ENCODE results near the gene NAMPT.

NAMPT gene

DNA sequence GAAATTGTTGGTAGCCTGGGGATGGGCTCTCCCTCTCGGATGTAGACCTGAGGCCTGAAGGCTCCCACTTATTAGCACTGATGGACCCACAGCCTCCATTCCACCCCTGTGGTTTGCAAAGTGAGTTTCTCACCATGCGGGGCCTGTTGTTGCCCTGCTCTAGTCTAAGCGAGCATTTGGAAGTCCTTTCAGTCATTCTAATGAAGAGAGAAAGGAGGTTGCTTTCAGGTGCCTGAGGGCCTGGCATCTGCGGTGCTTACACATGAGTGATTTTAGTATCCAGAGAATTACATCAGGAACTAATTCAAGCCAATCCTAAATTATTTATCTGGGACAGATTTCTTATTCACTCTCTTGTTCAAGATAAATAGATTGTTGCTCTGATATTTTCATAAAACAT is 61.6 kb downstream of the NAMPT start:
- TF ChIP-seq, protein P1, sequence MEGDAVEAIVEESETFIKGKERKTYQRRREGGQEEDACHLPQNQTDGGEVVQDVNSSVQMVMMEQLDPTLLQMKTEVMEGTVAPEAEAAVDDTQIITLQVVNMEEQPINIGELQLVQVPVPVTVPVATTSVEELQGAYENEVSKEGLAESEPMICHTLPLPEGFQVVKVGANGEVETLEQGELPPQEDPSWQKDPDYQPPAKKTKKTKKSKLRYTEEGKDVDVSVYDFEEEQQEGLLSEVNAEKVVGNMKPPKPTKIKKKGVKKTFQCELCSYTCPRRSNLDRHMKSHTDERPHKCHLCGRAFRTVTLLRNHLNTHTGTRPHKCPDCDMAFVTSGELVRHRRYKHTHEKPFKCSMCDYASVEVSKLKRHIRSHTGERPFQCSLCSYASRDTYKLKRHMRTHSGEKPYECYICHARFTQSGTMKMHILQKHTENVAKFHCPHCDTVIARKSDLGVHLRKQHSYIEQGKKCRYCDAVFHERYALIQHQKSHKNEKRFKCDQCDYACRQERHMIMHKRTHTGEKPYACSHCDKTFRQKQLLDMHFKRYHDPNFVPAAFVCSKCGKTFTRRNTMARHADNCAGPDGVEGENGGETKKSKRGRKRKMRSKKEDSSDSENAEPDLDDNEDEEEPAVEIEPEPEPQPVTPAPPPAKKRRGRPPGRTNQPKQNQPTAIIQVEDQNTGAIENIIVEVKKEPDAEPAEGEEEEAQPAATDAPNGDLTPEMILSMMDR (IDR thresholded peaks at IDR 0.05; ENCODE audit: control extremely low read depth, extremely low read depth, low read depth, missing control alignments), result no peak
- DNase-seq (ENCODE audit: extremely low spot score), result no peak
- ChIA-PET CTCF (interaction anchor here (1.3 to 2.5 kb wide), 2 partner anchors 46 to 56 kb away, joined by 3 to 8 read pairs; no protein-coding TSS in a partner anchor), POLR2A (no interaction called here)

DNA sequence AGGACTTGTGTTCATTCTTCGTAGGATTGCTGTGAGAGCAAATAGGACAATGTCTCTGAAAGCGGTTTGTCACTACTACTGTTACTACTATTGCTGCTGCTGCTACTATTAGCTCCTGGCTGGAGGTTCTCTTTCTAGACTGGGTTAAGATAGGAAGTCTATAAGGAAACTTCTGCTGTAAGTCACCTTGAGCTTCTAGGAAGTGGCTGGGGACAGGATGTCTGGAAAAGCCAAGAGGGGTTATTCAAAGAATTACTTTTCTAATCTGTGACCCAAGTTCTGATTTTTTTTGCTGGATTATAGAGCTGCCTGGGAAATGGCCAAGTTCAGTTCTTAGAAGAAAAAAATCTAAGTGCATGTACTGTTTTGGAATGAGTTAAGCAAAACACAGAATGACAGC is 62.2 kb downstream of the NAMPT start:
- no peak for DNase-seq (ENCODE audit: extremely low spot score)
- CTCF ChIA-PET, result interaction anchor here (1.5 to 2.5 kb wide), 3 partner anchors 16 to 46 kb away, joined by 3 to 8 read pairs (median 4); no protein-coding TSS in a partner anchor
- POLR2A ChIA-PET, result no interaction called here
- TF ChIP-seq, protein P1 (IDR thresholded peaks at IDR 0.05; ENCODE audit: control extremely low read depth, extremely low read depth, low read depth, missing control alignments), result no peak

DNA sequence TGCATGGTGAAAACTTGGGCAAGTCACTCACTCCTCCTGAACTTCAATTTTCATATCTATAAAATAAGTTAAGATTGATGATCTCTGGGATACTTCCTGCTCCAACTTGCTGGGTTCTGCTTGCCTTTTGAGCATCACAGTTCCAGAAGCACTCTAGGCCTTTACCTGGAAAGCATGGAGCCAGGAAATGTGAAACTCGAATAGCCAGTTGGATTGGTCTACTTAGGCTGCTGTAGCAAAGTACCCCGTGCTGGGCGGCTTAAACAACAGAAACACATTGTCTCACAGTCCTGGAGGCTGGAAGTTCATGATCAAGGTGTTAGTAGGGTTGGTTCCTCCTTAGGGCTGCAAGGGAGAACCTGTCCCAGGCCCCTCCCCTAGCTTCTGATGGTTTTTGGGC is 64.5 kb downstream of the NAMPT start:
- POLR2A ChIA-PET, result no interaction called here
- CTCF ChIA-PET, result interaction anchor here (0.7 kb wide), 1 partner anchor 22 kb away, joined by 3 read pairs; no protein-coding TSS in a partner anchor
- TF ChIP-seq, protein P1 (IDR thresholded peaks at IDR 0.05; ENCODE audit: control extremely low read depth, extremely low read depth, low read depth, missing control alignments), result no peak
- no peak for DNase-seq (ENCODE audit: extremely low spot score)

DNA sequence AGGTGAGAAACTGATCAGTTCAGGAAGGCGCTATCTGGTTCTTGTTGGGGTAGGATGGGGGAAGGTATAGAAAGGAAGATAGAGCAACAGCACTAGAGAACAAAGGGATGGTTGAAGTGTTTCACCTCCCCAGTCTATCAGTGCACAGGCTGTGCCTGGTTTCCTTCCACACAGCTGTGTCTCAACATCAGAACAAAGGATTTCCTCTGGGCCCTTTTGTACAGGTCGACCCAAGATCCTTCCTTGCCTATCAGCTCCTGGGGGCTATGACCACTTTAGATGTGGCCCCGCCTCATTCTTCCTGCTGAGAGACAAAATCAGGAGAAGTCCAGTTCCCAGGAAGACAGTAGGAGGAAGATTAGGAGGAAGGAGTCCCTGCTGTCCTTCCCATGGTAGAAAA is 65.6 kb downstream of the NAMPT start:
- CTCF ChIA-PET, result interaction anchor here (1.7 kb wide), 1 partner anchor 16 kb away, joined by 5 read pairs; no protein-coding TSS in a partner anchor
- DNase-seq (ENCODE audit: extremely low spot score), result no peak
- POLR2A ChIA-PET, result no interaction called here
- TF ChIP-seq, protein P1 (IDR thresholded peaks at IDR 0.05; ENCODE audit: control extremely low read depth, extremely low read depth, low read depth, missing control alignments), result no peak

DNA sequence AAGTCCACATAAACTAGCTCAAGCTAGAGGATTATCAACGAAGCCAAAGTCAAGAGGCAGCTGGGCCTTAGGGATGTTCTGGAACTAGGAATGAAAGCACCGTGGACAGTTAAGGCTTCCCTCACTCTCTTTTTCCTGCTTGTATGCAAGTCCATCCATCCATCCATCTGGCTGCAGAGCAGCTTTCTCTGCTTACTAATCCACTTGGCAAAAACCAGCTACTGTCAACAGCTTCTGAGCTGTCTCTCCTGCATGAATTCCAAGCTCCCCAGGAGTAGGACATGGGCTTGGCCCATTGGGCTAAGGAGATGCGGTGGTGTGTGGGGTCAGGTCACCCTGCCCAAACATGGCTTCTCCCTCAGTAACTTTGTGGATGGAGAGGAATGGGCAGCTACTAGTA is 66.2 kb downstream of the NAMPT start:
- ChIA-PET CTCF (interaction anchor here (0.7 to 2.1 kb wide), 5 partner anchors 8 to 65 kb away, joined by 3 to 5 read pairs (median 4); no protein-coding TSS in a partner anchor), POLR2A (no interaction called here)
- DNase-seq (ENCODE audit: extremely low spot score), result no peak
- TF ChIP-seq, protein P1 (IDR thresholded peaks at IDR 0.05; ENCODE audit: control extremely low read depth, extremely low read depth, low read depth, missing control alignments), result no peak

DNA sequence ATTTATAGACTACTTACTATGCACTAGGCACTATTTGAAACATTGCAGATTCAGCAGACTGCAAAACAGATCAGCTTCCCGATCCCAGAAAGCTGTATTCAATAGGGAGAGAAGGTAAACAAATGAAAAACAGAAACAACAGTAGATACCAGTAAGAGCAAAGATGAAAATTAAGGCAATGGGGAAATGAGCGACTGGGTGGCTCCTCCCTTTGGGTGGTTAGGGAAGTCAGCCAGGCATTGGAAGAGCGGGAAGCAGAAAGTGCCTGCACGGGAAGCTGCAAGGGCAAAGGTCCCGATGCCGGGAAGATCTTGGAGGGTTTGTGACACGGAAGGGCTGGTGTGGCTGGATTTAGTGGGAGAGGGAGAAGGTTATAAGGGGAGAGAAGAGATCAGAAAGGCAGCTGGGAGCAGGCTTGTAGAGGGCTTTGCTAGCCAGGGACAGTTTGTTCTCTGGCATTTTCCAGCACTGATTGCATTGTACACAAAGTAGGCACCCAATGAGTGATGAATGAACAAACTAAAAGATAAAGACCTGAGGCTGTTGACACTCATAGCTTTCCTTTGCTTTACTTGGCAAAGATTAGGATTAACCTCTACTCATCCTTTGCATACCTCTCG is 67.8 kb downstream of the NAMPT start:
- TF ChIP-seq, protein P1 (IDR thresholded peaks at IDR 0.05; ENCODE audit: control extremely low read depth, extremely low read depth, low read depth, missing control alignments), result no peak
- no peak for DNase-seq (ENCODE audit: extremely low spot score)
- ChIA-PET CTCF (interaction anchor here (1.1 to 2.1 kb wide), 2 partner anchors 9 to 11 kb away, joined by 4 read pairs; no protein-coding TSS in a partner anchor), POLR2A (no interaction called here)
